NCI-H510A (cell line): ENCODE data around the gene KRT76.

ENCODE experiments used
- DNase-seq: peaks from one replicate; lab custom pipeline; 2025; lab: John Stamatoyannopoulos, UW

Gene KRT76

DNA sequence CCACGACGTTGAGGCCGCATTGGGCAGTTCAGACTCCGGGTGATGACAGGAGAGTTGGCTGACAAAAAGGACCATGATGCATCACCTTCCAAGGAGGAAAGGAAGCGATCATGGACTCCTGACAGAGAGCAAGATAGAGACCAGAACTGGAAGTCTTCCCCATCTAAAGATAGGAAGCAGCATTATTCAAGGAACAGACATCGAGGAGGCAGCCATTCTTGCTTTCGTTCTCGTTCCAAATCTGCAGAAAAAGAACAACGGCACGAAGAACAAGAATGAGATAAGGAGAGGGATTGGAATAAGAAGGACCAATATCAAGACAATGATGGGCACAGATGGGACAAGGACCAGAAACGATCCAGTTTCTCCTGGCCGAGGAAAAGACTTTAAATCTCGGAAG is 46.8 kb downstream of the KRT76 start:
- no peak for DNase-seq

DNA sequence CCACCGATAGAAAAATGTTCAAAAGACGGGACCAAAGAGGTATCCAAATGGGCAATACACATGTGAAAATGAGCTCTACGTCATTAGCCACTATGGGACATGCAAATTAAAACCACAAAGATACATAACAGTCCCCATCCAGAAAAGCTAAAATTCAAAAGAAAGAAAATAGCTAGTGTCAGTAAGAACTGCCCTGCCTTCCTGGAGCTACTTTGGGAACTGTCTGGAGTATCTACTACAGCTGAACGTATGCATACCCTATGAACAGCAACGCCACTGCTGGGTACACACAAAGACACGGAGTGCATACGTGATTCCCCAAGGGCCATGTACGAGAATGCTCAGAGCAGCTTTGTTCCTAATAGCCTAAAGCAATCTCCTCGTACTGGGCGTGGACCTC is 48.0 kb downstream of the KRT76 start:
- no peak for DNase-seq

DNA sequence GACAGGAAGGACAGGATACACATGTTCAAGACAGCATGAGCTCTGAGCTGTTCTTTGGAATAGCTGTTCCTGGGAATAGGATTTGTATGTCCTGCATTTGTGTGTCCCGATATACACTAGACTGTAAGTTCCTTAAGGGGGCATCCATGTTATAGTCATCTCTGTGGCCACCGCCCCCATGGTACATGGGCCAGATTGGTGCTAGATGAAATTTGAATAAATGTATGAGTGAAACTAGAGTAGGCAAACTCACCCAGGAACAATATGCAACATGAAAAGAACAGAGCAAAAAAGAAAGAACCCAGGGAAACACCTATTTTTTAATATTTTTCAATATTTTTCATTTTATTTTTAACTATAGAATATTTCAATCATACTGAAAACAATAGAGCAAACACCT is 48.8 kb downstream of the KRT76 start:
- DNase-seq = no peak

DNA sequence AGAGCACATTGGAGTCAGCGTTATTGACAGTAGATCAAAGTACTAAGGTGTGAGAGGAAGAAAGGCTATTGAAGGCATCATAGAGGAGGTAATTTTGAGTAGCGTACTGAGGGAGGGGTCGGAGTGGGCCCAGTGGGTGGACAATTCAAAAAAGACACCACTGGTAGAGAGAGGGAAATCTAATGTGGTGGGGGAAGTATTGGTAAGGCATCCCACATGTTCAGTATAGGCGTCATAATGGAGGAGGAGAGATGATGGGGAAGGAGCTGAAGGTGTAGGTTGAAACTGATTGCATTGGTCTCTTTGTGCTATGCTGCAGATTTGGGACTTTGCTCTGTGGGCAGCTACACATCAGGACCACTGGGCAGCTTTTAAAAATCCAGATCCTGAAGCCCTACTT is 50.1 kb downstream of the KRT76 start:
- DNase-seq = no peak

DNA sequence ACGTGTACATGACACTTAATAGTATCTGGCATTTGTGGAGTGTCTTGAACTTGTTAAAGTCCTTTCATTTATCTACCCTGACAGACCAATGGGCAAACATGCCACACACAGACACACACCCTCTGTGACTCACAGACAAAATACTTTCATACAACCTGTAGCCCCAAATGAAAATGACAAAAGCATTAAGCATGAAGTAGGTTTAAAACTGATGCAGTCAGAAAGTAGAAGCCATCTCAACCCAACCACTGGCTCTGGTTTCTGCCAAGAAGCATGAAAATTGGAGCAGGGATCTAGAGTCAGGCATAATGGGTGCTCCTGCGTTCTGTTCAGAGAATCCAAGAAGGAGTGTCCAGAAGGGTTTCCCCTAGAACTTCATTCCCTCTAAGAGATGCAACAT is 50.7 kb downstream of the KRT76 start:
- no peak for DNase-seq

DNA sequence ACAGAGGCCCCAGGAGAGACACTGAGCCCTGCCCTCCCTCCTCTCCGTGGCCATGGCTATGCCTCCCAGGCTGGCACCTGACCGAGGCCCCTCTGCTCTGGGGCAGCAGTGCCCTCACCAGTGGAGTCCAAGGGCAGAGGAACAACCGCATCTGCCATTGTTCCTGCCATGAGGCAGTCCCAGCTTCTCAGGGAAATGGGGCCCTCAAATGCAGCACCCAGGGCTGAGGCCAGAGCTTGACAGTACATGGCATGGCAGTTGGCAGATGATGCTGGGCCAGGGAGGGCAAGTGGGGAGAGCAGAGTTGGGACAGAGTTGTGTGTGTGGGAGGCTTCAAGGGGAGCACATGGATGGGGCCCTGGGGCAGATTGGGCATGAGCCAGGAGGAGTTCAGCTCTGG is 52.8 kb downstream of the KRT76 start:
- no peak for DNase-seq

DNA sequence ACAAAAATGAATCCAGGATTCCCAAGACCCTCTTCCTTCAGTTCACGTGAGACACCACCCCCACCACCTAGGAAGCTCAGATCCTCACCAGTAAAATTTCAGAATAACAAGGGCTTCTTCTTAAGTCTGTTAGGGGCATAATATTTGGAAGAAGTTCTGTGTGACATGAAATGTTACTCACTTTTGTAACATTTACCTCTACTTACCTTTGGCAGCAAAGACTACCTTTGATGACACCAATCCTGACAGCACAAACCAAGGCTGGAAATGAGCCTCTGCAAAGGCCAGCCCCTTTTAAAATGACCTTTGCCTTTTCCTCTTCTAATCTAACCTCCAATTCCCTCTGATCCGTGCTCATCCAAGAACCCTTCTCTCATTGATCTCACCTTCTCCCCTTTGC is 54.5 kb downstream of the KRT76 start:
- DNase-seq = no peak

DNA sequence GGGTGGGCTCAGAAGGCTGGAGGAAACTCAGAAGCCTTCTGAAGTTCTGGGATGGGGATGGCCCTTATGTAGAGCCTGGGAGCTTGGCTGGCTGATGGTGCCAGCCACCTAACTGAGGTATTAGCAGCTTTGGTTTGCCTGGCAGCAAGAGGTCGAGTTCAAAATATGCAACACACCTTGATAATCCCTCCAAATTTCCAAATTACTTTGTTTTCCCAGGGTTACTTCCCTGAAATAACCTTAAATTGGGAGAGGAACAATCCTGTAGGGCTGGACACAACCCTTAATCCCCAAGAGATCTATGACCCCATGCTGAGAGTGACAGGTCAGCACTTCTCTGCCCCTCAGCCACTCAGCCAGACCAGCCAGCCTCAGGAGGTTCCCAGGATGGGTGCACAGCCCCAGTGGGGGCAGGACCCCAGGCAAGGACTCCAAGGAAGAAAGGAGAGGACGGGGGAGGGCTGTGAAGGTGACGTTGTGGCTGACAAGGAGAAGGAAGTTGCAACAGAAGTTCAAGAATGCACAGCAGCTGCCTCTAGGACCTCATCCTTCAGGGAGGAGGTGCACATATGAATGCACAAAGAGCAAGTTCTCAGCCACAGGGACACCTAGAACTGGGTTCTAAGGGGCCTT is 55.2 kb downstream of the KRT76 start:
- no peak for DNase-seq

DNA sequence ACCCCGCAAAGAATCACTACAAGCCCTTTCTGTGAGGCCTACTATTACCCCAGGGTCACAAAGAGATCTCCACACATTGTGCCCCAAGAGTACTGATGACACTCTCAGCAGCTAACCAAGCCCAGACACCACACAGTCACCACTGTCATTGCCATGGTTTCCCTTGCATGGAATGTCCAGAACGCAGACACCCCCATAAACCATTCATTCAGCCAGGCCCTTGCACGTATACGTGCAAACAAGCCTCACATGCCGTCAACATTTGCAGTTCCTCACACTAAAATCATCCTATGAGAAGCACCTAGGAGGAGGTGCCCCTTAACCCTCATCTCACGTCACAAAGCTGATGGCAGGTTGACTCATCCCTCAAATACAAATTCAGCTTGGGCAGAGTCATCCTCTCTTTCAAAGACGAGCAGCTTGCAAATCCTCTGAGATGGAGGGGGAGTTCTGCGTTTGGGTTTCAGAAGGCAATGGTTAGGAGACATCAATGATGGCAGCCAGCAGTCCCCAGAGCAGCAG is 56.7 kb downstream of the KRT76 start:
- no peak for DNase-seq
